ENCODE measurements around the gene FSTL4. TPM values are rescaled to one million over a fixed set of nuclear protein-coding genes. Genes with fewer than 3 reads are reported as not detected.

Gene FSTL4
- total and polyA plus RNA-seq, 9 donors: 0.07 to 0.22 (median 0.15) TPM; not detected in 4

DNA sequence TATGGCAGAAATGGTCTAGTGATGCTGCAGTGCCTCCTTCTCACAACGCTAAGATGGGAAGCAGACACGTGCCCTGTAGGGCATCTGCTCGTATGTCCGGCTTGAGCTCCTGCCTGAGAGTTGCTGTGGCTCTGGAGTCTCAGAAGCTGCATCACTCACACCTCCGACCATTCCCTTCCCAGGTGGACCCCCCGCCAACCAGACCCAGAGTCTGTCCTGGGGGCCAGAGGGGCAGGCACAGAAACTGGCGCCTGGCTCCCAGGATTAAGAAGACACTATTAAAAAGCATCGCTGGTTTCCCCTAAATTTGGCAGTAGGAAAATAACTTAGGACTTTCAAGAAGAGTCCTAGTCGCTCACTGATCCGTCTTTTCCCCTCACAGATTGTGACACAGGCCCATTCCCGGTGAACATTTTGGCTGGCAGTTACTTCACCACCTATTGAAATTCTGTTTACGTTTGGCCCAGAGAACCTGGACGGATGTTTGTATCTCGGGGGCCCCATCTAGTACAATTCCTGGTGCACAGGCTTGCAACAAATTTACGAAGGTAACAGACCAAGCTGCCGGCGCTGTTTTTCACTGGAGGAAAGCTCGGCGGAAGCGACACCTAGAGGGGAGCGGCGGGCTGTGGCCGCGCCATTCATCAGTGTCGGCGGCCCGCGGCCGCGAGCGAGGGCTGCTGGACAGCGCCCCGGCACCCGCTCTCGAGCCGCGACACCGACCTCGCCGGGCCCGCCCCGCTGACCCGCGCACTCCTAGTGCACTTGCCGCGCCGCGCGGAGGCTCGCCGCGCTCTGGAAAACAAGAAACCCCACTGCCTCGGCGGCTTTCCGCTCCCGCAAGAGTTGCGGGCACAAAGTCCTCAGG is 1.6 kb downstream of the FSTL4 start:
- H3K9me3 ChIP-seq: no peaks in the 10 kb centered on the region
- no peaks in the 10 kb centered on the region for H3K36me3 ChIP-seq
- peak in 1 of 5 donors; percentile 37 for DNase-seq
- H3K27ac ChIP-seq: no peak overlapping the region
- intact Hi-C loops (cut with DNase I): no loop called here
- no peaks in the 10 kb centered on the region for H3K4me1 ChIP-seq (ENCODE audit: insufficient read depth)
- no peak for TF ChIP-seq POLR2A (IDR thresholded peaks at IDR 0.05)
- no peak for TF ChIP-seq EP300 (IDR thresholded peaks at IDR 0.05)
- TF ChIP-seq CTCF (IDR thresholded peaks at IDR 0.05): no peak
- H3K27me3 ChIP-seq: no peaks in the 10 kb centered on the region
- 4 to 6% (median 6%) methylated on average over 51 to 57 of the region's 57 CpGs for WGBS, 3 donors
- no peak overlapping the region for H3K4me3 ChIP-seq

DNA sequence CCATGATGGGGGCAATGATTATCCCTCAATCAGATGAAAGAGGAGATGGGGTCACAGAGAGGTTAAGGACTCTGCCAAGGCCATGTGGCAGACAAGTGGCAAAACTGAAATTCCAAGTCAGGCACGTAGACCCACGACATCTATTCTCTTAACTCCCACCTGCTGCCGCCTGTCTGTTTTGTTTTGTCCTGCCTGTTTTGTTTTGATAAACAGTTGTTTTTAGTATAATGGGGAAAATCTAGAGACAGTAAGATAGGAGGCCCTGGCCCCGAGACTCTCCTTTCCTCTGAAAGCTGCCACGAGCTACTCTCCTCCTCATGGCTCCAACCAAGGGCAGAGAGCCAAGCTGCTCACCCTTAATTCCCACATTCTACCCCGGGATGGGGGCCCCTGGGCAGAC is 4.9 kb downstream of the FSTL4 start:
- WGBS, 3 donors: 23 to 56% (median 46%) methylated on average over 6 of the region's 6 CpGs
- Histone ChIP-seq H3K36me3 (no peaks in the 10 kb centered on the region), H3K4me3 (no peak overlapping the region), H3K27me3 (no peaks in the 10 kb centered on the region), H3K27ac (no peak overlapping the region), H3K4me1 (ENCODE audit: insufficient read depth) (no peaks in the 10 kb centered on the region), H3K9me3 (no peaks in the 10 kb centered on the region)
- intact Hi-C loops (cut with DNase I): no loop called here
- no peak for TF ChIP-seq CTCF (IDR thresholded peaks at IDR 0.05)
- TF ChIP-seq EP300 (IDR thresholded peaks at IDR 0.05): no peak
- TF ChIP-seq POLR2A (IDR thresholded peaks at IDR 0.05): no peak
- DNase-seq: no peak

DNA sequence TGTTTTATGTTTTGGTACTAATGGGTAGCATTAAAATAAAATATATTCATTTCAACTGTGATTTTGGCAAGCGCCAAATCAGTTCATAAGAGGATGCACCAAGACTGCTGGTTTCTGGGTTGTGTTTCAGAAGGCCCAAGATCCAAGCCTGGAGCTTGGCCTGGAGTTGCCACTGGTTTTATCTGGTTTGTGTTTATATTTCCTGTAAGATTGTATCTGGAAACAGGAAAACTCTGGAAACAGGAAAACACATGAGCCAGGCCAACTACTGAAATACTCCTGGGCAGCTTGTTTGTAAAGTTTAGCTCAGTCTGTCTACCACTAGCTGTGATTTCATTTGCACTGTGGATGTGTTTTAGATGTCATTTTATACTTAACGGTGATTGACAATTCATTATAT is 5.5 kb downstream of the FSTL4 start:
- WGBS, 3 donors: 90 to 96% (median 95%) methylated on average over 2 of the region's 2 CpGs
- Histone ChIP-seq H3K27me3 (no peaks in the 10 kb centered on the region), H3K4me1 (ENCODE audit: insufficient read depth) (no peaks in the 10 kb centered on the region), H3K4me3 (no peak overlapping the region), H3K27ac (no peak overlapping the region), H3K9me3 (no peaks in the 10 kb centered on the region), H3K36me3 (no peaks in the 10 kb centered on the region)
- TF ChIP-seq POLR2A (IDR thresholded peaks at IDR 0.05): no peak
- no peak for TF ChIP-seq CTCF (IDR thresholded peaks at IDR 0.05)
- no peak for TF ChIP-seq EP300 (IDR thresholded peaks at IDR 0.05)
- DNase-seq: no peak
- intact Hi-C loops (cut with DNase I): no loop called here

DNA sequence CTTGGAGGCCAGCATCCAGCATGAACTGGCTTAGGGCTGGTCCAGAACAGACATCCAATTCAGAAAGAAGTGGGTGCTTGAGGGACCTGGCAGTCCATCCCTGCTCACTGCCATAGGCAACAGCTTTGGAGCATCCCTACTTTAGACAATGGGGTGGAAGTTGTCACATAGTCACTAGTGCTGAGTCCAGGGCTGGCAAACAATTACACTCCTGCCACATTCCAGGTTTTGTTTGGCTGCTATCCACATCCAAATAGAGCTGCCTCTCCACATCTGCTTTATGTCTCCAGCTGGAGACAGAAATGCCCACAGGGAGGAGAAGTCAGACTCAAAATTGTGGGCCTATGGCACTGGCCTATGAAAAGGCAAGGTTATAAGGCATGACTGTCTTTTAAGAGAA is 7.0 kb downstream of the FSTL4 start:
- no peak for DNase-seq
- TF ChIP-seq CTCF (IDR thresholded peaks at IDR 0.05) (no peak), EP300 (IDR thresholded peaks at IDR 0.05) (no peak), POLR2A (IDR thresholded peaks at IDR 0.05) (no peak)
- Histone ChIP-seq H3K4me1 (ENCODE audit: insufficient read depth) (no peaks in the 10 kb centered on the region), H3K27me3 (no peaks in the 10 kb centered on the region), H3K9me3 (no peaks in the 10 kb centered on the region), H3K36me3 (no peaks in the 10 kb centered on the region), H3K27ac (no peak overlapping the region), H3K4me3 (no peak overlapping the region)
- intact Hi-C loops (cut with DNase I): no loop called here

Measured in ovary (tissue), 9 donors.